GM12878 (cell line): ENCODE data around the gene CLEC2A. TPM values are rescaled to one million over a fixed set of nuclear protein-coding genes. Genes with fewer than 3 reads are reported as not detected.

Experiments
- ATAC-seq: fragments of 200-7000 bp; cut with Tn5 transposase; 3 replicates; pipeline ENCODE4 v1.9.1; 2020; ENCODE audit warnings: mild to moderate bottlenecking, moderate library complexity
- BruUV-seq: library from RNA; stranded (reverse); fragments of 400-500 nt; replicated peaks from 2 replicates; lab custom pipeline; 2021; lab: Mats Ljungman, UMichigan
- CTCF ChIA-PET: fragments of 300-600 bp; sonication (Branson Sonifier 250); formaldehyde crosslinking; extraction: SDS; loops from one replicate; lab custom pipeline; 2021; ENCODE audit warnings: inconsistent platforms; lab: Yijun Ruan, JAX
- POLR2A ChIA-PET: fragments of 350-600 bp; formaldehyde crosslinking; extraction: SDS; loops from one replicate; lab custom pipeline; 2021; ENCODE audit warnings: inconsistent platforms; lab: Charles Lee
- RAD21 ChIA-PET: fragments of 300-600 bp; sonication (Branson Sonifier 250); formaldehyde crosslinking; loops from one replicate; lab custom pipeline; 2023; ENCODE audit warnings: antibody characterized with exemption; ENCODE audit not compliant: unreplicated experiment; lab: Charles Lee
- SMC1A ChIA-PET: fragments of 300-600 bp; sonication (Branson Sonifier 250); formaldehyde crosslinking; loops from one replicate; lab custom pipeline; 2023; ENCODE audit not compliant: unreplicated experiment, uncharacterized antibody; lab: Charles Lee
- DNase-seq: peaks from one replicate; pipeline ENCODE4 v3.0.0-alpha.2; 2011; ENCODE audit warnings: low read depth, low spot score
- FAIRE-seq: peaks from 3 replicates; lab custom pipeline; 2011; peaks lifted over from hg19 to GRCh38; lab: Jason Lieb, UNC
- H2AFZ ChIP-seq: 2 replicates; pipeline ENCODE4 v1.6.0; 2011; ENCODE audit warnings: low read depth, low read length, control low read depth; ENCODE audit not compliant: control insufficient read depth
- H3K27ac ChIP-seq: 2 replicates; pipeline ENCODE4 v1.5.1; 2011; ENCODE audit warnings: control low read depth; ENCODE audit not compliant: control insufficient read depth, insufficient read depth
- H3K27me3 ChIP-seq, 2 experiments: replicated peaks in 1 of 2; 2 replicates each; pipeline versions ENCODE4 v1.6.0 to v1.6.1; 2011; ENCODE audit warnings: low read length in 1 of 2; ENCODE audit not compliant: control insufficient read depth in 2 of 2, insufficient read depth in 2 of 2
- H3K36me3 ChIP-seq, 2 experiments: 2 replicates each; pipeline ENCODE4 v1.5.1; 2011; ENCODE audit warnings: low read length in 1 of 2; ENCODE audit not compliant: control insufficient read depth in 2 of 2, insufficient read depth in 2 of 2
- H3K4me1 ChIP-seq: 2 replicates; pipeline ENCODE4 v1.6.1; 2011; ENCODE audit warnings: mild to moderate bottlenecking, low read length, moderate library complexity, mixed read lengths; ENCODE audit not compliant: control insufficient read depth, insufficient read depth
- H3K4me2 ChIP-seq: 2 replicates; pipeline ENCODE4 v1.6.0; 2011; ENCODE audit warnings: control low read depth; ENCODE audit not compliant: control insufficient read depth, insufficient read depth
- H3K4me3 ChIP-seq: fragments of 200-600 bp; sonication (generic); 2 replicates; pipeline ENCODE4 v1.5.1; 2016
- H3K79me2 ChIP-seq: 2 replicates; pipeline ENCODE4 v1.6.0; 2011; ENCODE audit warnings: low read length; ENCODE audit not compliant: control insufficient read depth, insufficient read depth
- H3K9ac ChIP-seq: 2 replicates; pipeline ENCODE4 v1.8.0; 2011; ENCODE audit warnings: low read length, control low read depth, mixed read lengths; ENCODE audit not compliant: control insufficient read depth, insufficient read depth
- H3K9me3 ChIP-seq: replicated peaks from 3 replicates; pipeline ENCODE4 v1.5.1; 2011; ENCODE audit warnings: mild to moderate bottlenecking, low read length; ENCODE audit not compliant: control insufficient read depth, insufficient read depth
- H4K20me1 ChIP-seq: 2 replicates; pipeline ENCODE4 v1.6.0; 2011; ENCODE audit not compliant: control insufficient read depth, insufficient read depth
- ASH2L ChIP-seq: fragments of 300-600, 200-600 bp; sonication (generic); IDR thresholded peaks from 2 replicates; pipeline ENCODE4 v1.6.1; 2017; ENCODE audit warnings: low read depth, mild to moderate bottlenecking, borderline replicate concordance
- CTCF ChIP-seq, 3 experiments: IDR thresholded peaks in 2 of 3; conservative IDR thresholded peaks in 1 of 3; 2 replicates each; pipeline ENCODE4 v1.5.1; 2011; ENCODE audit warnings: low read depth in 3 of 3, low read length in 3 of 3, mild to moderate bottlenecking in 3 of 3, control low read depth in 2 of 3, moderate library complexity in 2 of 3, inconsistent platforms in 1 of 3, mixed read lengths in 1 of 3; ENCODE audit not compliant: control insufficient read depth in 2 of 3, insufficient read depth in 1 of 3; ENCODE audit errors: extremely low read depth in 1 of 3
- MTA3 ChIP-seq: IDR thresholded peaks from 2 replicates; pipeline ENCODE4 v1.6.1; 2012; ENCODE audit warnings: low read length, inconsistent platforms, borderline replicate concordance
- ZBTB33 ChIP-seq: fragments of 450-650 bp; IDR thresholded peaks from 2 replicates; pipeline ENCODE4 v1.6.1; 2017; ENCODE audit warnings: mild to moderate bottlenecking
- whole genome bisulfite sequencing: methylation state at CpG from one replicate; pipeline ENCODE4 v1.1.6; 2016; ENCODE audit warnings: low lambda C conversion rate; ENCODE audit not compliant: insufficient replicate concordance, insufficient coverage; ENCODE audit errors: missing lambda C conversion rate; 5-methylcytosine and 5-hydroxymethylcytosine counted together
- in situ Hi-C: fragments of 300-500 bp; cut with MboI; formaldehyde crosslinking; loops from 9 replicates; pipeline ENCODE4 v1.14.3; 2018; ENCODE audit warnings: mixed read lengths
- intact Hi-C: fragments of 100-400 bp; cut with micrococcal nuclease; formaldehyde crosslinking; loops from one replicate; pipeline ENCODE4 v1.14.2; 2022; ENCODE audit not compliant: unreplicated experiment
- polyA plus RNA-seq, 11 experiments: library from polyadenylated mRNA; depleted of rRNA in 4 of 11; unstranded in 6 of 11; stranded (reverse) in 5 of 11; fragments of >200 nt; fragmentation: Nextera tagmentation in 4 of 11; fragmentation: Illumina TruSeq in 1 of 11; extraction: Ambion mirVana in 4 of 11; extraction: Trizol in 1 of 11; gene quantifications; 1 replicate in 1 of 11; 2 replicates in 10 of 11; pipeline versions ENCODE4 v1.2.1 to v1.2.3, GENCODE V29; 2011 to 2016; ENCODE audit warnings: inconsistent platforms in 2 of 11, missing spikeins in 2 of 11, low read depth in 1 of 11
- total RNA-seq, 4 experiments: library from RNA; depleted of rRNA in 3 of 4; stranded (reverse); fragments of >200 nt in 3 of 4; fragmentation: Illumina TruSeq in 1 of 4; extraction: Trizol in 1 of 4; gene quantifications; 2 replicates each; pipeline versions ENCODE4 v1.2.1 to v1.2.3, GENCODE V29; 2013 to 2021

Gene CLEC2A
- total and polyA plus RNA-seq, 10 of the 15 experiments (the other 5 are each of a cell fraction or from before 2014, with no cell fraction given): not detected

GRCh38 chr12:9888665-9889273 lies 43.4 kb downstream of the CLEC2A start:
- WGBS: 46% methylated on average over 4 of the region's 4 CpGs
- in situ Hi-C loops (no loop called here), intact Hi-C loops (no loop called here)
- ChIA-PET SMC1A (no interaction called here), POLR2A (no interaction called here)
- no peak for DNase-seq
- H4K20me1 ChIP-seq: no peaks in the 10 kb centered on the region
- no peak overlapping the region for H3K4me2 ChIP-seq
- no peak for TF ChIP-seq ASH2L
- no peak for TF ChIP-seq CTCF (IDR thresholded peaks at IDR 0.05 in 2 of 3, conservative IDR thresholded peaks at IDR 0.05 in 1 of 3; ENCODE audit: control insufficient read depth in 2 of 3, extremely low read depth in 1 of 3, insufficient read depth in 1 of 3, low read depth in 3 of 3, low read length in 3 of 3)
- no peak for TF ChIP-seq ZBTB33
- TF ChIP-seq MTA3: no peak
- TF ChIP-seq, all 136 proteins: peak for 0
- Histone ChIP-seq H3K79me2 (no peaks in the 10 kb centered on the region), H2AFZ (no peak overlapping the region), H3K36me3 (no peaks in the 10 kb centered on the region), H3K4me1 (no peaks in the 10 kb centered on the region), H3K9me3 (no peaks in the 10 kb centered on the region), H3K9ac (no peak overlapping the region), H3K27ac (no peak overlapping the region), H3K27me3 (no peaks in the 10 kb centered on the region; a peak in 1 of 4 replicates), H3K4me3 (no peak overlapping the region)
- BruUV-seq: no TSS peak
- ATAC-seq (no peak), FAIRE-seq (no peak)
- ChIA-PET RAD21 (no interaction called here), CTCF (no interaction called here)
